AG04450 (cell line): ENCODE results near the gene HBG2. TPM values are rescaled to one million over a fixed set of nuclear protein-coding genes. Genes with fewer than 3 reads are reported as not detected.
"Not testable (repeated sequence)": the region's sequence is repeated elsewhere in the genome, so short reads cannot be mapped to it uniquely, and the experiment has no call there.

ENCODE experiments used
- CTCF ChIA-PET: fragments of 300-600, 350-600 bp; formaldehyde crosslinking; extraction: SDS; loops from one replicate; lab custom pipeline; 2022; ENCODE audit warnings: antibody characterized with exemption, inconsistent platforms; lab: Charles Lee
- POLR2A ChIA-PET: fragments of 350-600 bp; formaldehyde crosslinking; extraction: SDS; loops from one replicate; lab custom pipeline; 2021; ENCODE audit warnings: antibody characterized with exemption, inconsistent platforms; lab: Yijun Ruan, JAX
- DNase-seq: peaks from one replicate; pipeline ENCODE4 v3.0.0-alpha.2; 2011; ENCODE audit warnings: low read depth, low spot score
- H3K27ac ChIP-seq: one replicate; pipeline ENCODE4 v1.5.1; 2012; ENCODE audit warnings: low read depth, low read length, control low read depth
- H3K27me3 ChIP-seq: one replicate; pipeline ENCODE4 v1.6.0; 2012; ENCODE audit warnings: low read length; ENCODE audit not compliant: control insufficient read depth, insufficient read depth
- H3K4me3 ChIP-seq: 2 replicates; pipeline ENCODE4 v1.5.1; 2011; ENCODE audit warnings: mild to moderate bottlenecking, low read depth, low read length, control low read depth
- H3K9me3 ChIP-seq: 2 replicates; pipeline ENCODE4 v1.5.1; 2012; ENCODE audit warnings: low read length; ENCODE audit not compliant: control insufficient read depth, insufficient read depth
- CTCF ChIP-seq: IDR thresholded peaks from 2 replicates; pipeline ENCODE4 v1.5.1; 2011; ENCODE audit warnings: low read depth, low read length, control low read depth, inconsistent platforms
- polyA minus RNA-seq: library from RNA; depleted of rRNA, polyadenylated mRNA; stranded (reverse); fragments of >200 nt; gene quantifications from 2 replicates; pipeline ENCODE4 v1.2.3, GENCODE V29; 2011; rRNA and poly(A)+ RNA removed
- polyA plus RNA-seq: library from polyadenylated mRNA; depleted of rRNA; stranded (reverse); fragments of >200 nt; gene quantifications from 2 replicates; pipeline ENCODE4 v1.2.3, GENCODE V29; 2011; rRNA removed

Gene HBG2
- polyA plus RNA-seq (2.0 and 2.2 TPM in 2 replicates), polyA minus RNA-seq (0.56 and 1.1 TPM in 2 replicates)

GRCh38 chr11:5254646-5255413, at the start of gene HBG2:
TSS of gene HBG2 (minus strand) at chr11:5254781. CDS start at chr11:5254728, 53 bp downstream.
- DNase-seq, H3K27me3 ChIP-seq, H3K9me3 ChIP-seq, H3K4me3 ChIP-seq, H3K27ac ChIP-seq, POLR2A ChIA-PET, CTCF ChIA-PET: not testable (repeated sequence)

- CTCF ChIA-PET: interaction anchor here (1.4 kb wide), 1 partner anchor 13 kb away, joined by 3 read pairs; no protein-coding TSS in a partner anchor
- H3K4me3 ChIP-seq: no peak overlapping the region
- DNase-seq: no peak
- no peaks in the 10 kb centered on the region for H3K27me3 ChIP-seq
- no peaks in the 10 kb centered on the region for H3K9me3 ChIP-seq
- TF ChIP-seq CTCF: no peak
- no peak overlapping the region for H3K27ac ChIP-seq
- POLR2A ChIA-PET: no interaction called here
Measured at GRCh38 chr11:5304046-5304445, 49.5 kb upstream of the HBG2 start.

- no peak for TF ChIP-seq CTCF
- ChIA-PET POLR2A (no interaction called here), CTCF (interaction anchor here (1.4 kb wide), 1 partner anchor 13 kb away, joined by 3 read pairs; no protein-coding TSS in a partner anchor)
- Histone ChIP-seq H3K9me3 (no peaks in the 10 kb centered on the region), H3K27ac (no peak overlapping the region), H3K4me3 (no peak overlapping the region), H3K27me3 (no peaks in the 10 kb centered on the region)
- DNase-seq: no peak
Measured at GRCh38 chr11:5303626-5304025, 49.0 kb upstream of the HBG2 start.

- no peak for TF ChIP-seq CTCF
- Histone ChIP-seq H3K27me3 (no peaks in the 10 kb centered on the region), H3K27ac (no peak within 1 kb of the TSS), H3K4me3 (no peak within 1 kb of the TSS), H3K9me3 (no peaks in the 10 kb centered on the region)
- POLR2A ChIA-PET: no interaction called here
- DNase-seq: no peak
- CTCF ChIA-PET: no interaction called here
Measured at GRCh38 chr11:5301846-5302245, 47.3 kb upstream of the HBG2 start, which contains the start of gene OR51B4. TSS of gene OR51B4 (minus strand) at chr11:5301946. CDS start at chr11:5301946, 0 bp downstream.

- no peak for DNase-seq
- ChIA-PET POLR2A (interaction anchor here (0.8 to 1.0 kb wide), 2 partner anchors 18 to 633 kb away, joined by 3 to 6 read pairs; no protein-coding TSS in a partner anchor), CTCF (interaction anchor here (1.0 to 2.0 kb wide), 2 partner anchors 10 to 17 kb away, joined by 3 to 20 read pairs; no protein-coding TSS in a partner anchor)
- H3K9me3 ChIP-seq: no peaks in the 10 kb centered on the region
- no peak for TF ChIP-seq CTCF
- H3K27me3 ChIP-seq: no peaks in the 10 kb centered on the region
- H3K27ac ChIP-seq: no peak overlapping the region
- no peak overlapping the region for H3K4me3 ChIP-seq
Measured at GRCh38 chr11:5300251-5300650, 45.7 kb upstream of the HBG2 start.
